ENCODE results near the gene SPINT1.

DNA sequence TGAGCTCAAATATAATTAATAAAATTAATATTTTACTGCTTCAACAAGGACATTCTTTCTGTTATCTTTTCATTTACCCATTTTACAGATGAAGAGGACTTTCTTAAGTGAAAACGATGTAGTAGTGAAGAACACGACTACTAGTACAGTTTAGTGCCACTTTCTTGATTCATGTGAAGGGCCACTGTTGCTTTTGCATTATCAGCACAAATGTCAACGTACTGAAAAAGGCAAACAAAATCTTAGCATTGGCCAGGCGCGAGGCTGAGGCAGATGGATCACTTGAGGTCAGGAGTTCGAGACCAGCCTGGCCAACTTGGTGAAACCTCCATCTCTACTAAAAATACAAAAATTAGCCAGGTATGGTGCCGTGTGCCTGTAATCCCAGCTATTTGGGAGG lies 24.8 kb upstream of the SPINT1 start:
- TF ChIP-seq, protein P1, sequence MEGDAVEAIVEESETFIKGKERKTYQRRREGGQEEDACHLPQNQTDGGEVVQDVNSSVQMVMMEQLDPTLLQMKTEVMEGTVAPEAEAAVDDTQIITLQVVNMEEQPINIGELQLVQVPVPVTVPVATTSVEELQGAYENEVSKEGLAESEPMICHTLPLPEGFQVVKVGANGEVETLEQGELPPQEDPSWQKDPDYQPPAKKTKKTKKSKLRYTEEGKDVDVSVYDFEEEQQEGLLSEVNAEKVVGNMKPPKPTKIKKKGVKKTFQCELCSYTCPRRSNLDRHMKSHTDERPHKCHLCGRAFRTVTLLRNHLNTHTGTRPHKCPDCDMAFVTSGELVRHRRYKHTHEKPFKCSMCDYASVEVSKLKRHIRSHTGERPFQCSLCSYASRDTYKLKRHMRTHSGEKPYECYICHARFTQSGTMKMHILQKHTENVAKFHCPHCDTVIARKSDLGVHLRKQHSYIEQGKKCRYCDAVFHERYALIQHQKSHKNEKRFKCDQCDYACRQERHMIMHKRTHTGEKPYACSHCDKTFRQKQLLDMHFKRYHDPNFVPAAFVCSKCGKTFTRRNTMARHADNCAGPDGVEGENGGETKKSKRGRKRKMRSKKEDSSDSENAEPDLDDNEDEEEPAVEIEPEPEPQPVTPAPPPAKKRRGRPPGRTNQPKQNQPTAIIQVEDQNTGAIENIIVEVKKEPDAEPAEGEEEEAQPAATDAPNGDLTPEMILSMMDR (conservative IDR thresholded peaks at IDR 0.05 in 1 of 2, IDR thresholded peaks at IDR 0.05 in 1 of 2; ENCODE audit: extremely low read depth in 1 of 2, insufficient read depth in 1 of 2, low read depth in 1 of 2, low read length in 2 of 2), result no peak
- TF ChIP-seq EZH2 (IDR thresholded peaks at IDR 0.05; ENCODE audit: borderline replicate concordance, low read length), result no peak
